Measurements from ENCODE around the gene RHOH.
"Not testable (repeated sequence)": the region's sequence is repeated elsewhere in the genome, so short reads cannot be mapped to it uniquely, and the experiment has no call there.

The RHOH gene

GRCh38 chr4:40262077-40262528, 65.3 kb downstream of the RHOH start:
- no peak for DNase-seq (ENCODE audit: low read depth)

DNA sequence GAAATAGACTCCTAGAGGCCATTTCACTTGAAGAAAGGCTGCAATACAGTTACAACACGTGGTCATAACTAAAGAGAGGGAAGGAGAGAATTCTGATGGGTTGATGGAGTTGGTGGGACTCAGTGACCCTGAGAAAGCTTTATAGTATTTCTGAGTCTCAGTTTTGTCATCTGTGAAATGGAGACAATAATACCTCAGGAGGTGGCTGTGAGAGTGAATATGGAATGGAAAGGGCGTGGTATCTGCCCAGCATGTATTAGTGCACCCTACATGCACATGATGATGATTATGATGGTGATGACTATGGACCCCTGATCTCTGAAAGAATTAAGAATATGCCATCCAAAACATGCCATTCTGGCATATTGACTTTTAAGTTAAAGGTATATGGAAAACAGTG, 66.0 kb downstream of the RHOH start:
- no peak for DNase-seq (ENCODE audit: low read depth)

DNA sequence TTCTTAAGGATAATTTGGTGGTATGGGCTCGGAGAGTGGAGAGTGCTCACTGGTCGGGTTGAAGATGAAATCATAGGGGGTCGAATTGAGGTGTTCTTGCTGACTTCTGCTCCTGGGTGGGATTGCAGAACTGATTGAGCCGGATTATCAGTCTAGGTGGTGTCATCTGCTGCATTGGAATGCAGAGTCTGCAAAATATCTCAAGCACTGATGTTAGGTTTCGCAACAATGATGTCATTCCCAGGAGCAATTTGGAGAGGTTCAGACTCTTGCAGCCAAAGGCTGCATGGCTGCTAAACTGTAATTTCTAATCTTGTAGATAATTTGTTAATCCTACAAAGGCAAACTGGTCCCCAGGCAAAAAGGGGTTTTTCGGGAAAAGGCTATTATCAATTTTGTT, 67.7 kb downstream of the RHOH start:
- peak; percentile 78 for DNase-seq (ENCODE audit: low read depth)

- DNase-seq (ENCODE audit: low read depth), result peak; percentile 38
These were observed 68.4 kb downstream of the RHOH start for GRCh38 chr4:40264995-40265909.

- no peak for DNase-seq (ENCODE audit: low read depth)
These were observed 69.1 kb downstream of the RHOH start for GRCh38 chr4:40265910-40266274.

- DNase-seq (ENCODE audit: low read depth), result no peak
These were observed 72.3 kb downstream of the RHOH start for GRCh38 chr4:40269133-40269532.

DNA sequence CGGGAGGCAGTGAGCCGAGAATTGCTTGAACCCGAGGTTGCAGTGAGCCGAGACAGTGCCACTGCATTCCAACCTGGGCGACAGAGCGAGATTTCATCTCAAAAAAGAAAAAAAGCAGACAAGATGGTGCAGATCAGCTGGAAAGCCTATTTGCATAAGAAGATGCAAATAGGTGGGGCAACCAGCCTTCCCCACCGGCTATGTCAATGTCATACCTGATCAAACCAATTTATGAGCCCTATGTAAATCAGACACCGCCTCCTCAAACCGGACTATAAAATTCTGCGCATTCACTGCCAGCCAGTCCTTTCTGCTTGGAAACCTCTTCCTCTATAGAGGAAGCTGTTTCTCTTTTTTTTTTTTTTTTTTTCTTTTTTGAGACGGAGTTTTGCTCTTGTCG, 73.8 kb downstream of the RHOH start:
- DNase-seq (ENCODE audit: low read depth), result no peak

- DNase-seq (ENCODE audit: low read depth), result no peak
These were observed 78.4 kb downstream of the RHOH start for GRCh38 chr4:40275065-40275730.

DNA sequence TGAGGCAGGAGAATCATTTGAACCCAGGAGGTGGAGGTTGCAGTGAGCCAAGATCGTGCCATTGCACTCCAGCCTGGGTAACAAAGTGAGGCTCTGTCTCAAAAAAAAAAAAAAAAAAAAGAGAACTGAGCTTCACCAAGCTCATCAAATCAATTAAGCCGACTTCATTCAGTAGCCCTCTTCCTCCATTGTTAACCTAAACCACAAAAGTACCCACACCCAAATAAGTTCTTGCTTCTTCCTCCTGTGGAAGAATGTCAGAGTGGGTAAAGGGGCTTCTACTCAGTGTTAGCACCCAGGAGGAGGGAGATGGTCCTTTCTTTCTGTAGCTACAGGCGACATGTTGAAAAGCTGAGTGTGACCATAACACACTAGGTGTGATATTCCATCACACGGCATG, 79.7 kb downstream of the RHOH start:
- no peak for DNase-seq (ENCODE audit: low read depth)

GRCh38 chr4:40280586-40280985, 83.8 kb downstream of the RHOH start:
- DNase-seq (ENCODE audit: low read depth), result no peak

DNA sequence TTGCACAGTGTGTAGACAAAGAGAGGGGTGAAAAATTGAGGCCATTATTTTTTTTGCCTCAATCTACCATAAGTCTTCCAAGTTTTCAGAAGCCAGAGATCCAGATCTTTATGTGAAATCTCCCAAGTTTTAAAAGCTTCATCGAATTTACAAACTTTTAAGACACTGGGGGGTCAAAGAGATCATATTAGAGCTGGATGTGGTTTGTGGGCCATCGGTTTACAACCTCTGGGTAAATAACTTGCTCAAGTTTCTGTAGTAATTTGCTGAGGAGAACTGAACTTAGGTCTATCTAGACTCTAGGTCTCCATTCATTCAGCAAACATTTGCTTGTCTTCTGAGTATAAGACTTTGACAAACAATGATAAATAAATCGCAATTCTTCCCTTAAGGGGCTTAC, 84.3 kb downstream of the RHOH start:
- DNase-seq (ENCODE audit: low read depth), result no peak

DNA sequence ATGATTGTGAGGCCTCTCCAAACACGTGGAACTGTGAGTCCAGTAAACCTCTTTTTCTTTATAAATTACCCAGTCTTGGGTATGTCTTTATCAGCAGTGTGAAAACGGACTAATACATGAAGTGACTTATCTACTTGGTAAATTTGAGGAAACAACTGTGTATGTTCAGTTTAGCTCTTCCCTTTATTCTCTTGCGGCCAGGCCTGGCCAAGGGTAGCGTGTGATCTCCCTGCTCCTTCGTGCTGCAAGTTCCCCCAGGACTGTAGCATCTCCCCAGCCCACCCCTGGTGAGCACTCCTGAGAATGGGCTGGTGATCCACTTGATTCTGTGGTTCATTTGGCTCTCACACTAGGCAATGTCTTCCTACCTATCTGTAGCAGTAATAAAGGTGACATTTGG, 85.1 kb downstream of the RHOH start:
- no peak for DNase-seq (ENCODE audit: low read depth)

- DNase-seq (ENCODE audit: low read depth), result not testable (repeated sequence)
These were observed 86.0 kb downstream of the RHOH start for GRCh38 chr4:40282857-40283256.

- DNase-seq (ENCODE audit: low read depth), result no peak
These were observed 86.6 kb downstream of the RHOH start for GRCh38 chr4:40283413-40283812.

GRCh38 chr4:40283968-40284367, 87.1 kb downstream of the RHOH start:
- DNase-seq (ENCODE audit: low read depth), result peak; percentile 36

GRCh38 chr4:40285692-40286091, 88.9 kb downstream of the RHOH start:
- no peak for DNase-seq (ENCODE audit: low read depth)

- DNase-seq (ENCODE audit: low read depth), result no peak
These were observed 91.7 kb downstream of the RHOH start for GRCh38 chr4:40288566-40288965.

DNA sequence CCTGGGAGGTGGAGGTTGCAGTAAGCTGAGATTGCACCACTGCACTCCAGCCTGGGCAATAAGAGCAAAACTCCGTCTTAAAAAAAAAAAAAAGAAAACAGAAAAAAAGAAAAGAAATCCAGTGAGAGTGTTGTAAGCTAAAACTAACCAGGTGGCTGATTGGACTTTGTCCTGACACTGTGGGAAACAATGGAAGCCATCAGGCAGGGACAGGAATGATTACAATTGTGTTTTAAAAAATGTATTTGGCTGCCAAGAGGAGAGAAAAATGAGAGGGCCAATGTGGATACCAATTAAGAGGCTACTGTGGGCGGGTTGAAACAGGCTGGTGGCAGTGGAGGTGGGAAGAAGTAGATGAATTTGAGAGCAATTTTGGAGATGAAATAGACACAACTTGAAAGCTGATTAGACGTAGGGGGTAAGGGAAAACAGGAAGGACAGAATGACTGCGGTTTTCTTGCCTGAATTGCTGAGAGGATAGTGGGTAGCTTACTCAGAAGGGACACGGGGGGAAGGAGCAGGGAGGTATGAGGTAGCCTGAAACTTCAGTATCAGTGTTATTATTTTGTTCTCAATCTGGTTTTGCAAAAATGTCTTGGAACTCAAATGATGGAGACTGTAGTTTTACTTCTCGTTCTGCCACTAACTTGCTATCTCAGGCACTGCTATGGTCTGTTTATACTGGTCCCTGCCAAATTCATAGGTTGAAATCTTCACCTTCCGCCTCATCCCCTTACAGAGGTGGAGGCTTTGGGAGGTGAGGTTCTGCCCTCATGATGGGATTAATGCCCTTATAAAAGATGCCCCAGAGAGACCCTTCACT, 92.7 kb downstream of the RHOH start:
- DNase-seq (ENCODE audit: low read depth), result peak; percentile 32

- DNase-seq (ENCODE audit: low read depth), result peak; percentile 33
These were observed 93.9 kb downstream of the RHOH start for GRCh38 chr4:40290611-40291186.

GRCh38 chr4:40292313-40292759, 95.5 kb downstream of the RHOH start:
- peak; percentile 52 for DNase-seq (ENCODE audit: low read depth)

- no peak for DNase-seq (ENCODE audit: low read depth)
These were observed 97.5 kb downstream of the RHOH start for GRCh38 chr4:40294339-40294738.

GRCh38 chr4:40295030-40295429, 98.2 kb downstream of the RHOH start:
- DNase-seq (ENCODE audit: low read depth), result not testable (repeated sequence)
